ENCODE measurements around the gene PHLDB2.

GRCh38 chr3:111852540-111852939 lies 6.5 kb upstream of the PHLDB2 start:
- TF ChIP-seq ELF4 (IDR thresholded peaks at IDR 0.05) (no peak), FOXK2 (IDR thresholded peaks at IDR 0.05) (no peak), SP1 (IDR thresholded peaks at IDR 0.05) (no peak), HDGF (IDR thresholded peaks at IDR 0.05; ENCODE audit: borderline replicate concordance) (no peak), BHLHE40 (IDR thresholded peaks at IDR 0.05; ENCODE audit: borderline replicate concordance) (no peak), TARDBP (IDR thresholded peaks at IDR 0.05) (no peak), SUZ12 (IDR thresholded peaks at IDR 0.05) (no peak), FOXA1 (IDR thresholded peaks at IDR 0.05) (no peak), NFRKB (IDR thresholded peaks at IDR 0.05) (no peak)
- TF ChIP-seq, protein P1, sequence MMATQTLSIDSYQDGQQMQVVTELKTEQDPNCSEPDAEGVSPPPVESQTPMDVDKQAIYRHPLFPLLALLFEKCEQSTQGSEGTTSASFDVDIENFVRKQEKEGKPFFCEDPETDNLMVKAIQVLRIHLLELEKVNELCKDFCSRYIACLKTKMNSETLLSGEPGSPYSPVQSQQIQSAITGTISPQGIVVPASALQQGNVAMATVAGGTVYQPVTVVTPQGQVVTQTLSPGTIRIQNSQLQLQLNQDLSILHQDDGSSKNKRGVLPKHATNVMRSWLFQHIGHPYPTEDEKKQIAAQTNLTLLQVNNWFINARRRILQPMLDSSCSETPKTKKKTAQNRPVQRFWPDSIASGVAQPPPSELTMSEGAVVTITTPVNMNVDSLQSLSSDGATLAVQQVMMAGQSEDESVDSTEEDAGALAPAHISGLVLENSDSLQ (IDR thresholded peaks at IDR 0.05) = no peak

Measured in HEK293T (cell line).